NCI-H1436 (cell line): ENCODE data around the gene RASSF8.

Experiments used
- DNase-seq: peaks from one replicate; lab custom pipeline; 2025; lab: John Stamatoyannopoulos, UW

Gene RASSF8

DNA sequence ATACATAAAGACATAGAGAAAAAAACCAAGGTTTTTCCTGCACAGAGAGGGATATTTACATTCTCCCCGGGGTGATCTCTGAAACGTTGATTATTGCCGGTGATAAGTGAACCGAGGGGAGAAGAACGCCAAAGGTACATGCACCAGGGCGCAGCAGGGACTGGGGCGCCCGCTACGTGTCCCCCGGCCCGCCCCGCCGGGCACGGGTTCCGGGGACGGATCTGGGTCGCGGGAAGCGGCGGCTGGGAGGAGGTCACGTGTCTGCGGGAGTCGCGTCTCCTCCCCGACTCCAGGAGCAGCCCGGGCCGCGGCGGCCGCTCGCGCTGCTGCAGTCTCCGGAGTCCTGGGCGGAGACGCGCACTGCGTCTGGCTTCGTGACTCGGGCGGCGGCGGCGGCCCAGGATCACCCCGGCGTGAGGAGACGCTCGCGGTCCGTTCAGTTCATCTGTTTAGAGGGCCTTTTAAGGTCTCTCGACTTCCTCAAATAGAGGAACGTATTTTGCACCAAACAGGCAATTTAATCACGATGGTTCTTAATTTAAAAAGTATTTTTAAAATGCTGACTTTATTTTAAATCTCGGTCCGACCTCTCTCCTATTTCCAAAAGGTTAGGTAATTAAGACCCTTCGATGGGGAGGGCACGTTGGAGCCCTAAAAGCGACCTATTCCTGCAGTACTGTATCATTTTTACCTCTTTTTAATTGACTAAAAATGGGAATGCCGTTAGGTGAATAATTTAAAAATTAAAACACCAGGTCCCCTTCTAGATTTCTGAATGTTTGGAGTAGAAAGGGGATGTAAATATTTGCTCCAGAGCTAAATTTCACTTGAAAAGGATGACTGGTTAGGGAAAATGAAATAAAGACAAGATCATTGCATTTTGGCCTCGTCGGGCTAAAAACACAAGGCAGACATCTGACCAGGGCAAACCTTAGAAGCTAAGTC lies 168.1 kb downstream of the RASSF8 start:
- no peak for DNase-seq

DNA sequence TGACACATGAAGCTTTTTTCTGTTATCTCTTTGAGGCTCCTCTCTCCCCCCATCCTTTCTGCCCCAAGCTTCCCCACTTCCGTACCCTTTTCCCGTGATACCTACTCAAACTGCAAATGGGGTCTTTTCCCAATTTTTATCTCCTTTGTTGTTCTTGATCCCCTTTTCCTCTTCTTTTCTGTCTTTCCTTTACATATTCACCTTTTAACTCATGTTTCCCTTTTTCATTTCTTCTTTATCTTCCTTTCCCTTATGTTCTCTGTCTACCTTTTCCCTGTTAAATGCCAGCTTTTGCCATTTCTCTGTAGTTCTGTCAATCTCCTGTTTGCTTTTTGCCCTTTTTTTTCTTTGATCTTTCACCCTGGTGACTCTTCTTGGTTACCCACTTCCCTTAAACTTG lies 168.9 kb downstream of the RASSF8 start:
- DNase-seq = no peak

DNA sequence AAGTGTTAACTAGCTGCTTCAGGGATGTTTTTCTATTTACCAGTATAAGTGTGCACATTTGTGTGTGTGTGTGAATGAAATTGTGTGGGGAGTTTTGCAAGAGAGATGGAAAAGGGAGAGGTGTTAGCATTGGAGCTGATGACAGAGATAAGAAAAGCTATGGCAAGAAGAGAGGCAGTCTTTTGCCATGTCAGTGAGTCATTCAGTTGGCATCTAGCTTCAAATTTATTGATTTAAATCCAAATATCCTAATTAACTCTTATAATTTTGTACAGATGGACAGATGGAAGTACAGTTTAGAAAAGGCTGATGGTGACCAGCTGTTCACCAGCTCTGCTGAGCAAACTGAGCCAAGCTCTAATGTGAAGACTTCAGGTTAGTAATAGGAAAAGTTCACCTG lies 169.7 kb downstream of the RASSF8 start:
- DNase-seq = no peak
